ENCODE data around the gene NPPC.
"Not testable (repeated sequence)": the region's sequence is repeated elsewhere in the genome, so short reads cannot be mapped to it uniquely, and the experiment has no call there.

Gene NPPC

DNA sequence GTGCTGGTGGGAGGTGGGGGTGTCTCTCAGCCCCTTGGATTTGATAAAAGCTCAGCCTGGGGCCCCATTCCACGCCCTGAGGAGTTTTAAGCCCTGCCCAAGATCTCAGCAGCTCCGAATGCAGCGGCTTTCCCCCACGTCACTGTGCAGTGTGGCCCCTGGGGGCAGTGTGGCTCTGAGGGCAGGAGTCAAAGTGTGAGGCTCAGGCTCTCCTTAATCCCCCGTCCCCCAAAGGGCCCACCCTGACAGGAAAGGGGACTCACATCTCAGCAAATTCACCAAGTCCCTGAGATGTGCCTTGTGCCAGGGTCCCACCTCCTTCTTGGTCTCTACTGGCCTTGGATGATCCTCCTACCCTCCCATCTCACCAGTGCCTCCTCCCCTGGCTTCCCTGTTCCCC, 25.2 kb downstream of the NPPC start:
- no peak overlapping the region for H3K4me3 ChIP-seq (ENCODE audit: low read length)
- no peak for DNase-seq (ENCODE audit: low read depth, low spot score)

DNA sequence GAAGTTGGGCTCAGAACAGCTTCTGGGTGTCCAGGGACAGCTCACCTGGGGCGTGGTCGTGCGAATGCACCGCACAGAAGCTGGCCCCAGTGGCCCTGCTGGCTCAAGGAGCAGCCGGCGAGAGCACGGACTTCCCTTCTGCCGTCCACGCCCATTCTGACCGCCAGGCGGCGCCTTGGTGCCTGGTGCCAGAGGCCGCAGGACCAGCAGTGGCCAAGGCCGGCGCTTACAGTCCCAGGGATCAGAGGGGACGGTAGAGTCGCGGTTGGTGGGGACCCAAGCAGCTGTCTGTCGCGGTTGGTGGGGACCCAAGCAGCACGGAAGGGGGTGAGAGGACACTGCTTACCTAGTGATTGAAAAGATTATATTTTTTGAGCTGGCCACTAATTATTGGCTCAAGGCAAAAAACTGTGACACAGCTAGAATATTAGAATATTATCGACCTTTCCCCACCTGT, 25.7 kb downstream of the NPPC start:
- no peak for DNase-seq (ENCODE audit: low read depth, low spot score)
- H3K4me3 ChIP-seq (ENCODE audit: low read length): no peak overlapping the region

DNA sequence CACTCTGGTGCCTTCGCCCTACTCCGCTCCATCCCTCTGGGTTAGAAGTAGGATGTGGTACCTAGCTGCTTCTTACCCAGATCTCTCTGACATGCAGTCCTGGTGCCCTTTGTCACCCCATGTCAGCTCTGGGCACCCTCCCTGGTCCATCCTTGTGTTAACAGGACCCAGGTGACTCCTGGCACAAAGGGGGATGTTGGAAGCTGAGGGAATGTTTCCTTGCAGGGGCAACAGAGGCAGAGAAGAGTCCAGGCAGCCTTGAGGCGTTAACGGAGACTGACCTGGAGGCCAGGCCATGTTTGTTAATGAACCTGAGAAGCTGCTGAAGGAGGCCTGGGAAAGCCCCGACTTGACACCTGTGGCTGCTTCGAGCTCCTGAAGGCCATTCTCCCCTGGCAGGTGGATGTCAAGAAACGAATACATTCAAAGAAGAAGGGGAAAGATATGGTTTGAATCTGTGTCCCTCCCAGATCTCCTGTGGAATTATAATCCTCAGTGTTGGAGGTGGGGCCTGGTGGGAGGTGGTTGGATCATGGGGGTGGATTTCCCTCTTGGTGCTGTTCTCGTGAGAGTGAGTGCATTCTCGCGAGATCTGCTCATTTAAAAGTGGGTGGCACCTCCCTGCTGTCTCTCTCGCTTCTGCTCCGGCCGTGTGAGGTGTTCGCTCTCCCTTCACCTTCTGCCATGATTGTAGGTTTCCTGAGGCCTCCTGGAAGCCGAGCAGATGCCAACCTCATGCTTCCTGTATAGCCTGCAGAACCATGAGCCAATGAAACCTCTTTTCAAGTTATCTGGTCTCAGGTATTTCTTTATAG, 31.4 kb downstream of the NPPC start:
- DNase-seq (ENCODE audit: low read depth, low spot score): no peak
- H3K4me3 ChIP-seq (ENCODE audit: low read length): no peak overlapping the region

DNA sequence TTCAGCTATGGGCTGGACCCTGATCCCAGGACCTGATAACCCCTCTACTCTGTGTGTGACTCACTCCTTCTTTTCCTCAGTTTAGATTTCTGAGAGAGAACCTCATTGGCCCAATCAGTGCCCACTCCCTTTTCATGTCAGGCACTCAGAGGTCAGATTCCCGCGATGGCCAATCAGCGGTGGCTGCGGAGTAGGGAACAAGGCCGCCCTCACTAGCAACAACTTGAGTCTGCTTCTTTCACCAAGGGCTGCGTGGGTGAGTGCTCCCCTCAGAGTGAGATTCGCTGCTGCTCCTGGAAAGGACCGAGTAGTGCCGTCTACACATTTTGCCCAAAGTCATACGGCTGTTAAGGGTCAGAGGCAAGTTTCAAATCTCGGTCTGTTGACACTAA, 34.7 kb downstream of the NPPC start:
- no peak overlapping the region for H3K4me3 ChIP-seq (ENCODE audit: low read length)
- DNase-seq (ENCODE audit: low read depth, low spot score): no peak

DNA sequence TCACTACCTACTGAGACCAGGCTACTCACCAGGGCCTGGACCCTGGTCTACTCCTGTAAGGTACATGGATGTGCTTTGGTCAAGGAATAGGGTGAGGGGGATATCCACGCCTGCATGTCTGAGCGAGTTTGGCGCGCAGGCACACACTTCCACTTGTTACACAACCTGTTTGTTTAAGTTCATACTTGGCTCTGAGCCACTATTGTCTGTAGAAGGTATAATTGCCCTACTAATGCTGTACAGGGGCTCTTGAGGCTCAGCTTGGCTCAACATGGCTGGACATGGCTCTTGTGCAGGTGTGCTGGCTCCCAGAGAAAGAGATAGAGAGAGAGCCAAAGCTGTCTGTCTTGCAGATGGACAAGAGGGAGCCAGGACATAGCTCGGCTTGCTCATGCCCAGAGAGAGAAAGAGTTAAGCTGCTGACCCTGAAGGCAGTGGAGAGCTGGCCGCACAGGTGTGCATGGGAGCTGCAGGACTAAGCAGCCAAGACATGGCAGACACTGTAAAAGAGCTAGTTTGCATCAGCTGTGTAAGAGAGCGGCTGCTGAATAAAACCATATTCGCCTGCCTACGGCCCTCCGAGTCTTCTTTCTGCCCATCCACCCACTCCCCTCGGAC, 35.2 kb downstream of the NPPC start:
- DNase-seq (ENCODE audit: low read depth, low spot score): no peak

DNA sequence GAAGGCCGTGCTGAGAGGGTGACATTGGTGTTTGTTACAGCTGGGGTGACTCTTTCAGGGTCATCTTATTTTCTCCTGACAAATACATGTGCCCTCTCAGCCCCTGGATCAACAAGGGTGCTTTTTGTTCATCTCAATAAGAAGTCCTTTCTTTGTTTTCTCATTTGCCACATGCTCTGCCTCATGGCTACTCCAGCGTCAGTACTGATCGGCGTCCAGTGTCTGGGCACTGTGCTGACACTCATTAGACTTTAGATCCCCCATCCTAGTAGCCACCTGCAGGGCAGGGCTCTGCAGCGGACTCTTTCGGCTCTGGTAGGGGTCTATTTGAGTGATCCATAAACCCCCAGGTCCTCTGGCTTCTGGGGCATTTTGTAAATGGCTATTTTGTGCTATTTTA, 38.4 kb downstream of the NPPC start:
- no peak overlapping the region for H3K4me3 ChIP-seq (ENCODE audit: low read length)
- no peak for DNase-seq (ENCODE audit: low read depth, low spot score)

More for the DNA sequence above, 35.2 kb downstream of the NPPC start:
- H3K4me3 ChIP-seq (ENCODE audit: low read length): no peak overlapping the region

DNA sequence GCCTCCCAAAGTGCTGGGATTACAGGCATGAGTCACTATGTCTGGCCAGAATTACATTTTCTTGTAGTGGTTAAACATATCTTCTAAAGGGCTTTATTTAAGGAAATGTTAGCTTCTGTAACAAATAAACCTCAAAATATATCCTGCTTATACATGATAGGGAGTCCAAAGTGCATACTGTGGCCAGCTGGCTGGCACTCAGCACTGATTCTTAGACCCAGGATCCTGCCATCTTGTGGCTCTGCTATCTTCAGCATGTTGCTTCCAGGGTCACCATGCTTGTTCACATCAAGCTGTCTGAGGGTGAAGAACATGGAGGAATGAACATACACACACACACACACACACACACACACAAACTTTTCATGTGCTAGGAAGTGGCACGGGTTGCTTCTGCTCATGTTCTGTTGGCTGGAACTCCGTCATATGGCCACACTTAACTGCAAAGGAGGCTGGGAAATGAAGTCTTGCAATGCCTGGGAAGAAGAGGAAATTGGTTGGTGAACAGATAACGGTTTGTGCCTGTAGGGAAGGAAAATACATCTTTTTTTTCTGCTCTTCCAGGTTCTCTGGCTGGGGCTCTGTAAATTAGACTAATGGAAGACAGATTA, 40.0 kb downstream of the NPPC start:
- no peak overlapping the region for H3K4me3 ChIP-seq (ENCODE audit: low read length)
- no peak for DNase-seq (ENCODE audit: low read depth, low spot score)

DNA sequence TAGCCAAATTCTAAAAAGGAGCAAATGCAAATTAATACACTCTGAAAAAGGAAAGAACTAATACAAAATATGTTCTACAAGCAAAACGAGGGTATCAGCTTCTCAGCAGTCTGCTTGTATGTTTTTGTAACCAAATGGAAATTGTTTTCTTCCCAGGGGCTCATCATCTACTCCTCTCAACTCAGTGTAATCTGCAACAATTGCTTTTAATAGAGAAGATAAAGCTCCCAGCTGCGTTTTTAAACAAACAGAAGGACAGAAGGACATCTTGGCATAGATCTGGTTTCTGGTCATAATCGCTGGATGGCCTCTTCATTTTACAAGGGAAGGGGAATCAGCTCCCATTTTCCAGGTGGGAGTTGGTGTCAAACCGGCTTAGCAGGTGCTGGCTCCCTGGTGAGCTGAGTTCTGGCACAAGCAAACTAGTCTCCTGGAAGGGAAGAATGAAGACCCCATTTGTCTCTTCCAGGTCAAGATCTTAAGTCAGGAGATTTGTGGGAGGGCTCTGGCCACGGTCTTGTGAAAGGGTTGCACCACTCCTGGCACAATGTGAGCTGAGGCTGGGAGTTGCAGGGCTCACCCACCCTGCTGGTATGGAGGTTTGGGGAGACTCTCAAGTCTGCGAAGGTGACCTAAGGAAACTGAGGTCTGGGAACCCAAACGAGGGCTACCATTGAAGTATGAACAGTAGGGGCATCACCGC, 41.6 kb downstream of the NPPC start:
- no peak for DNase-seq (ENCODE audit: low read depth, low spot score)
- no peak overlapping the region for H3K4me3 ChIP-seq (ENCODE audit: low read length)

DNA sequence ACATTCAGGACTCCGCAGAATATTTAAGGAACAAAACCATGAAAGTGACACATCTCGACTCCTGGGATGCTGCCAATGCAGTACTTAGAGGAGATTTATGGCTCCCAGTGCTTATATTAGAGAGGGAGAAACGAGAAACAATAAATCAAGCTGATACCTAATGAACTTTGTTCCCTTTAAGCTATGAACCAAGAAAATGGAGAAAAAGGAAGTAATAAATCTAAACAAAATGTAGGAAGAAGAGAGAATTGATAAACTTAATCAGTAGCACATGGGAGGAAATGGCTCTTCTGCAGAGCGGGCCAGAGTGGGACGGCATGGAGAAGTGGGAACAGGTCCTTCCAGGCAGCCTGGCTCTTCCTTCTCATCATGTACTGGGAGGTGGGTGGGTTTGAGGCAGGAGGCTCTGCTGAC, 42.7 kb downstream of the NPPC start:
- no peak overlapping the region for H3K4me3 ChIP-seq (ENCODE audit: low read length)
- DNase-seq (ENCODE audit: low read depth, low spot score): no peak

DNA sequence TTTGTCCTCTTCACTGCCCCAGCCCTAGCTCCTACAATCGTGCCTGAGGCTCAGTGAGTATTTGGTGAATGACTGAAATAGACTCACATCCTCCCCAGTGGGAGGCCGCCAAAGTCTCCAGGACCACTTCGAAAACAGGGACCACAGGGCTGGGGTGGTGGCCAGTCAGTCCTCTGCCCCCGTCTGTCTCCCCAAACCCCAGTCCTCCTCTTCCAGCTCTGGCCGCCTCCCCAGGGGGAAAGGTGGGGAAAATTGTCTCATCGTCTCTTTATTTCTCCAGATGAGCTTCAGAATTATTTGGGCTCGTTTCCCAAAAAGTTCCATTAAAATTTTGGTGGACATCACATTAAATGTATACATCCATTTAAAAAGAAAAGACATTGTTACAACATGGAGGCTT, 43.5 kb downstream of the NPPC start:
- no peak overlapping the region for H3K4me3 ChIP-seq (ENCODE audit: low read length)
- DNase-seq (ENCODE audit: low read depth, low spot score): no peak

DNA sequence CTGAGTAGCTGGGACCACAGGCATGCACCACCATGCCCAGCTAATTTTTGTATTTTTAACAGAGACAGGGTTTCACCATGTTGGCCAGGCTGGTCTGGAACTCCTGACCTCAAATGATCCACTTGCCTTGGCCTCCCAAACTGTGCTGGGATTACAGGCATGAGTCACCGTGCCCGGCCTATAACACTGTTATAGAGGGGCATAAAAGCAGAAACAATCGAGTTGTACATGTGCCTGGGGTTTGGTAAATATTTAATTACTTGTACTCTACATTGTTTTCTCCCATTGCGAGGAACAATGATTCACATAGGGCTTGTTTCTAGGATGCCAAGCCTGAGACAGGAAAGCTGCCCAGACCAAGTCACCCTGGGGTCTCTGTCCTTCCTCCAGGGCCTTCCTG, 45.8 kb downstream of the NPPC start:
- DNase-seq (ENCODE audit: low read depth, low spot score); H3K4me3 ChIP-seq (ENCODE audit: low read length): not testable (repeated sequence)

DNA sequence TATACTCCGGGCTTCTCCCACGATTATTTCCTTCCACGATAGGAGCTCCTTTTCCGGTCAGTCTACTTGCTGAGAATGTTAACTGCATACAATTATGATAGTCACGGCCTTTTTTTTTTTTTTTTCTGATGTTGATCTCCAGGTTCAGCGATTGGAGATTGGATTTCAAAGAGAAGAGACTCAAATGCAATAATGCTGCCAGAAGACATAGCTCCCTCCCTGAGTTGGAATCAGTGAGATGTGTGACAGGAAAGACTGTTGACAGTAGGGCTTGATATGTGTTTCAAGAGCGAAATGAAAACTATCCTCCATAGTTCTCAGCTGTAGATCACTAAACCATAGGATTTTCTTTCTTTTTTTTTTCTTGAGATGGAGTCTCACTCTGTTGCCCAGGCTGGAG, 47.0 kb downstream of the NPPC start:
- H3K4me3 ChIP-seq (ENCODE audit: low read length): no peak overlapping the region
- DNase-seq (ENCODE audit: low read depth, low spot score): no peak

DNA sequence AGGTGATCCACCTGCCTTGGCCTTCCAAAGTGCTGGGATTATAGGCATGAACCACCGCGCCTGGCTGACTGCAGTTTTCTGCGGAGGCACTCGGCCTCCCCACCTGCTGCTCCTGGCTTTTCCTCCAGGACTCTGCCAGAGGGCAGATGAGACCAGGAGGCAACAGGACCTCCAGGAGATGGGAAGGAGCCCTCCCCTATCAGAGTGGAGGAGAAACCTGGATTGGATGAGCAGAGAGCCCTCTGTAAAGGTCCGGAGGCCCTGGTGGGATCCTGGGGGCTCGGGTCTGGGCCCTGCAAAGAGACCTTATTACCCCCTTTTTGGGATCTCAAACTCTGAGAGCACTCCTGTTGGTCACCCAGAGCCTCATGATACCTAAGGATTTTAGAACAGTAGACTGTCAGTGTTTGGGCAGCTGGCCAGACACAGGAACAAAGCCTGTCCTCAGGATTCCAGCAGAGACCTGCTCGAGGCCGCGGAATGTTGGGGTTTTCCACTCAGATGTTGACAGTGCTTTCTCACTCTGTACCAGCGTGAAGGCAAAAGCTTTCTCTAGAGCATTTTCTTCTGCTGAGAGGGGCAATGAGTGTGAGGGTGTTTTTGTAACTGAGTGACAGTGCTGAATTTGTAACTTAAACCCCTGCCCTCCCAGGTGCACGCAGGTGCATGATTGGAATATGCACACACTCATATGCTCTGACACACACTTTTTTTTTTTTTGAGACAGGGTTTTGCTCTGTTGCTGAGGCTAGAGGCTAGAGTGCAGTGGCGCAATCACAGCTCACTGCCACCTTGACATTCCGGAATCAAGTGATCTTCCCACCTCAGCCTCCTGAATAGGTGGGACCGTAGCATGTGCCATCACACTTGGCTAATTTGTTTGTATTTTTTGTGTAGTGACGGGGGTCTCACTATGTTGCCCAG, 48.4 kb downstream of the NPPC start:
- no peak overlapping the region for H3K4me3 ChIP-seq (ENCODE audit: low read length)
- DNase-seq (ENCODE audit: low read depth, low spot score): no peak

DNA sequence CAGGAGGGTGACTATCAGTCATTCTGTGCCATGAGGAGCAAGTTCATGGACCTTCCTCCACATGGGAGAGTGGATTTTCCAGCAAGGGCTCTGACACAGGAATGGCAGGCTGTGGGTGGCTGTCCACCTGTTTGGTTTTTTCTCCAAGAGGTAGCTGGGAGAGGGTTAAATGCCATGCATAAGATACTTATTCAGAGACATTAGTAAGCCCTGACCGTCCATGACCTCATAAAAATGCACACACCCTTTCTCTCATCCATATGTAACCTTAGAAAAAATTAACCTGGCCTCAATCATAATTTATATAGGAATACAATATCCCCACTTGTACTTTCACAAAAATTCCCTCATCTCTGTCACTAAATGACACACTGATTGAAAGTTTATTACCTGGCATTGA, 51.3 kb downstream of the NPPC start:
- no peak for DNase-seq (ENCODE audit: low read depth, low spot score)
- H3K4me3 ChIP-seq (ENCODE audit: low read length): no peak overlapping the region
